Fibroblast of lung (primary cell): Measurements from ENCODE around the gene HLA-F. TPM values are rescaled to one million over a fixed set of nuclear protein-coding genes. Genes with fewer than 3 reads are reported as not detected.
A peak's percentile ranks its signal among the peaks of the same experiment; 100 is the strongest.

Experiments used
- DNase-seq, 2 donors: peaks; one replicate each; pipeline versions ENCODE4 v3.0.0 to v3.0.0-alpha.2; 2010; ENCODE audit warnings: low read depth in 2 of 2
- H2AFZ ChIP-seq: 2 replicates; pipeline ENCODE4 v1.5.1; 2012; ENCODE audit warnings: low read length, control low read depth, inconsistent platforms
- H3K27ac ChIP-seq: 2 replicates; pipeline ENCODE4 v1.5.1; 2011; ENCODE audit warnings: low read length, control low read depth; ENCODE audit not compliant: insufficient read depth
- H3K27me3 ChIP-seq: 2 replicates; pipeline ENCODE4 v1.5.1; 2011; ENCODE audit warnings: mild to moderate bottlenecking, low read length; ENCODE audit not compliant: control insufficient read depth, insufficient read depth
- H3K36me3 ChIP-seq: 2 replicates; pipeline ENCODE4 v1.5.1; 2011; ENCODE audit warnings: low read length; ENCODE audit not compliant: control insufficient read depth, insufficient read depth
- H3K4me1 ChIP-seq: 2 replicates; pipeline ENCODE4 v1.5.1; 2011; ENCODE audit warnings: low read length; ENCODE audit not compliant: control insufficient read depth, insufficient read depth; ENCODE audit errors: extremely low read depth
- H3K4me2 ChIP-seq: 2 replicates; pipeline ENCODE4 v1.5.1; 2011; ENCODE audit warnings: low read length, control low read depth; ENCODE audit not compliant: insufficient read depth; ENCODE audit errors: extremely low read depth
- H3K4me3 ChIP-seq, 4 experiments: fragments of 200-600 bp in 1 of 4; sonication (generic) in 1 of 4; replicated peaks in 1 of 4; 2 replicates each; pipeline ENCODE4 v1.5.1; 2011 to 2016; ENCODE audit warnings: low read length in 4 of 4, low read depth in 3 of 4, mild to moderate bottlenecking in 3 of 4, control low read depth in 2 of 4, inconsistent platforms in 1 of 4, mixed read lengths in 1 of 4; ENCODE audit not compliant: insufficient read depth in 1 of 4; ENCODE audit errors: control extremely low read depth in 1 of 4
- H3K79me2 ChIP-seq: 2 replicates; pipeline ENCODE4 v1.5.1; 2012; ENCODE audit warnings: mild to moderate bottlenecking, low read length, inconsistent platforms; ENCODE audit not compliant: control insufficient read depth, insufficient read depth
- H3K9ac ChIP-seq: 2 replicates; pipeline ENCODE4 v1.5.1; 2011; ENCODE audit warnings: mild to moderate bottlenecking, low read length, control low read depth; ENCODE audit not compliant: insufficient read depth
- H3K9me3 ChIP-seq: 2 replicates; pipeline ENCODE4 v1.5.1; 2012; ENCODE audit warnings: low read depth, low read length; ENCODE audit not compliant: control insufficient read depth, insufficient read depth
- H4K20me1 ChIP-seq: 2 replicates; pipeline ENCODE4 v1.5.1; 2011; ENCODE audit warnings: low read length; ENCODE audit not compliant: control insufficient read depth, insufficient read depth; ENCODE audit errors: extremely low read depth
- CTCF ChIP-seq, 2 donors: IDR thresholded peaks in 1 of 2; conservative IDR thresholded peaks in 1 of 2; 1 replicate in 1 of 2; 2 replicates in 1 of 2; pipeline ENCODE4 v1.5.1; 2011 to 2012; ENCODE audit warnings: low read length in 2 of 2, control low read depth in 1 of 2, inconsistent platforms in 1 of 2, low read depth in 1 of 2, mild to moderate bottlenecking in 1 of 2
- EZH2 ChIP-seq: IDR thresholded peaks from 2 replicates; pipeline ENCODE4 v1.5.1; 2012; ENCODE audit warnings: low read length, control low read depth, mild to moderate bottlenecking; ENCODE audit errors: missing control alignments
- polyA plus RNA-seq, 2 donors: library from polyadenylated mRNA; depleted of rRNA in 1 of 2; stranded (reverse) in 1 of 2; unstranded in 1 of 2; fragments of >200 nt; gene quantifications; 2 replicates each; pipeline ENCODE4 v1.2.1, GENCODE V29; 2011 to 2012; ENCODE audit warnings: missing spikeins in 1 of 2
- total RNA-seq: library from RNA; depleted of rRNA; stranded (reverse); fragments of >200 nt; gene quantifications from 2 replicates; pipeline ENCODE4 v1.2.1, GENCODE V29; 2014

HLA-F gene
- total and polyA plus RNA-seq, 2 donors (not counting 1 experiment from before 2014, with no cell fraction given), result 5.4 to 18.7 TPM

GRCh38 chr6:29723666-29724588 is 693 bp downstream of the HLA-F start:
- Histone ChIP-seq H3K79me2 (no peaks in the 10 kb centered on the region), H4K20me1 (no peaks in the 10 kb centered on the region), H3K27ac (peak overlapping the region; percentile 34), H3K4me3 (peak overlapping the region; percentile 30 to 81 (median 50)), H3K27me3 (peaks cover 3% of the 10 kb centered on the region), H3K9me3 (no peaks in the 10 kb centered on the region), H2AFZ (peak overlapping the region; percentile 75), H3K36me3 (no peaks in the 10 kb centered on the region), H3K9ac (peak overlapping the region; percentile 60), H3K4me2 (peak overlapping the region; percentile 75), H3K4me1 (no peaks in the 10 kb centered on the region)
- no peak for DNase-seq
- TF ChIP-seq CTCF (conservative IDR thresholded peaks at IDR 0.05 in 1 of 2, IDR thresholded peaks at IDR 0.05 in 1 of 2; ENCODE audit: low read depth in 1 of 2, low read length in 2 of 2) (peak in 1 of 2 donors; percentile 5), EZH2 (no peak)

GRCh38 chr6:29724937-29725869 is 2.0 kb downstream of the HLA-F start:
- Histone ChIP-seq H3K36me3 (no peaks in the 10 kb centered on the region), H3K4me3 (no peak overlapping the region), H3K4me2 (no peak overlapping the region), H4K20me1 (no peaks in the 10 kb centered on the region), H3K27me3 (peaks cover 3% of the 10 kb centered on the region), H3K27ac (no peak overlapping the region), H2AFZ (no peak overlapping the region), H3K9me3 (no peaks in the 10 kb centered on the region), H3K4me1 (no peaks in the 10 kb centered on the region), H3K79me2 (no peaks in the 10 kb centered on the region), H3K9ac (no peak overlapping the region)
- no peak for DNase-seq
- TF ChIP-seq CTCF (conservative IDR thresholded peaks at IDR 0.05 in 1 of 2, IDR thresholded peaks at IDR 0.05 in 1 of 2; ENCODE audit: low read depth in 1 of 2, low read length in 2 of 2) (no peak), EZH2 (no peak)

- Histone ChIP-seq H3K36me3 (no peaks in the 10 kb centered on the region), H3K4me2 (no peak overlapping the region)
- TF ChIP-seq EZH2 (no peak), CTCF (conservative IDR thresholded peaks at IDR 0.05 in 1 of 2, IDR thresholded peaks at IDR 0.05 in 1 of 2; ENCODE audit: low read depth in 1 of 2, low read length in 2 of 2) (no peak)
These were observed 2.8 kb downstream of the HLA-F start for GRCh38 chr6:29726001-29726400.

More at GRCh38 chr6:29726001-29726400, 2.8 kb downstream of the HLA-F start:
- no peak for DNase-seq
- Histone ChIP-seq H4K20me1 (no peaks in the 10 kb centered on the region), H3K27me3 (peaks cover 3% of the 10 kb centered on the region), H3K9me3 (no peaks in the 10 kb centered on the region), H3K79me2 (no peaks in the 10 kb centered on the region), H3K4me1 (no peaks in the 10 kb centered on the region), H3K9ac (no peak overlapping the region), H3K27ac (no peak overlapping the region), H3K4me3 (no peak overlapping the region), H2AFZ (no peak overlapping the region)
